ENCODE data around the gene SIK2.

The SIK2 gene

DNA sequence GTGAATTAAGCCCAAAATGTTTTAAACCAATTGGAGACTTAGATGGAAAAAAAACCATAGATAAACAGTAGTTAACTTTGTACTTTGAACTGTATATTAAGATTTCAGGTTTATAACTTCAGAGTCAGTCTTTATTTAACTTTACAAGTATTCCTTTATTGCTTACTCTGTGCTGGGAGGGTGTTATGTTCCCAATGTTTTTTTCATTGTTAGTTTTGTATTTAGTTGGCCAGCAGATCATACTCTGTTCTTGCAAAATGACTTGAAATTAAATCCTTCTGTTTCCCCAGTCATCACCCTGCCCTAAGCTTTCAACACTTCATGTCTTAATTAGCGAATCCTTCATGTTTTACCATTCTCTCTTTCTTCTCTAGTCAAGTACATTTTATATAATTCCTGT lies 25.3 kb downstream of the SIK2 start:
- H3K27ac ChIP-seq (ENCODE audit: low read depth, low read length, severe bottlenecking): no peak overlapping the region

DNA sequence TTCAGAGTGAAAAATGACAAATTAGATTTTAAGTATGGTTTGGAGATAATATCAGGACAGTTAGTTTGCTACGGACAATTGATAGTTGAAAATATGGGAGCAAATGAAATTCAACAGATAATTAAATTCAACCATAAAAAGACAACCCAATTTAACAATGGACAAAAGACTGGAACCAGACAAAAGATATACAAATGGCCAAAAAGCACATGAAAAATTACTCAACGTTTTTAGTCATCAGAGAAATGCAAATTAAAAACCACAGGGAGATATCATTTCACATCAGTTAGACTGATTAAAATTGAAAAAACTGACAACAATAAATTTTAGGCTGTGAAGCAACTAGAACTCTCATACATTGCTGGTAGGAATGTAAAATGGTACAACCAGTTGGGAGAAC lies 27.2 kb downstream of the SIK2 start:
- Histone ChIP-seq H3K27ac (ENCODE audit: low read depth, low read length, severe bottlenecking) (no peak overlapping the region), H3K9me3 (ENCODE audit: control insufficient read depth, low read length) (no peaks in the 10 kb centered on the region), H3K4me1 (ENCODE audit: control insufficient read depth, insufficient read depth, low read length, poor library complexity, severe bottlenecking) (peaks cover 22% of the 10 kb centered on the region), H3K4me3 (ENCODE audit: extremely low read depth, insufficient read depth, low read length, poor library complexity, severe bottlenecking) (no peak overlapping the region), H3K36me3 (ENCODE audit: control insufficient read depth, insufficient read depth, low read length) (peaks cover 8% of the 10 kb centered on the region)
- no CpG with 5 or more reads among the region's 2 CpGs for WGBS, 2 experiments (ENCODE audit: insufficient coverage in 2 of 2)

More for the DNA sequence above, 25.3 kb downstream of the SIK2 start:
- WGBS, 2 experiments (ENCODE audit: insufficient coverage in 2 of 2): 100% methylated on average over 1 of the region's 1 CpG
- H3K9me3 ChIP-seq (ENCODE audit: control insufficient read depth, low read length): no peaks in the 10 kb centered on the region
- H3K4me3 ChIP-seq (ENCODE audit: extremely low read depth, insufficient read depth, low read length, poor library complexity, severe bottlenecking): no peak overlapping the region
- H3K4me1 ChIP-seq (ENCODE audit: control insufficient read depth, insufficient read depth, low read length, poor library complexity, severe bottlenecking): peaks cover 10% of the 10 kb centered on the region
- peaks cover 8% of the 10 kb centered on the region for H3K36me3 ChIP-seq (ENCODE audit: control insufficient read depth, insufficient read depth, low read length)

DNA sequence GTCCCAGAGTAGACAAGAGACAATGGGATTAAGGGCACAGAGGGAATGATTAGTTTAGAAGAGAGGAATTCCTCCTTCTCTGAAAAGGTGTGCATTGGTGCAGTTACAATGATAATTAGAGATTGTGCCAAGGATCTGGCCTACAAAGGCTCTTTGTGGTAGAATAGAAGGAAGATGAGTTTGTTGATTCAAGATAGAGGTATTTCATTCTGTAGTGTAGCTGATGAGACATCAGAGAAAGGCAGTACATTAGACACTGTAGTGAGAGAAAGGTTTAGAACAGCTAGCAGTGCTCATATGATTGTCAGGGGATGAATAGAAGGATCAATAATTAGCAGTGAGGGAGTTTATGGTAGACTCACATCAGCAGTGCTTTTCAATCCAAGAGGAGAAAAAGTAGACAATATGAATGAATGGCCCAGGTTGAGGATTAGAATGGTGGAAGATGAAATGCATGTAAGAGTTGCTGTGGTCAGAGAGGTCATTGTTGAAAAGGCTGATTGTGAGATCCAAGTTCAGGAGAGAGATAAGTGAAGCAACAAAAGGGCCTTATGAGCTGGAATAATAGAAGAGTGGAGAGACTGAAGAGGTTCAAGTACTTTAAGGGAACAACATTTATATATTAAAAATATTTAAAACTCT lies 28.9 kb downstream of the SIK2 start:
- peaks cover 8% of the 10 kb centered on the region for H3K36me3 ChIP-seq (ENCODE audit: control insufficient read depth, insufficient read depth, low read length)
- H3K4me3 ChIP-seq (ENCODE audit: extremely low read depth, insufficient read depth, low read length, poor library complexity, severe bottlenecking): no peak overlapping the region
- no peak overlapping the region for H3K27ac ChIP-seq (ENCODE audit: low read depth, low read length, severe bottlenecking)
- H3K4me1 ChIP-seq (ENCODE audit: control insufficient read depth, insufficient read depth, low read length, poor library complexity, severe bottlenecking): peaks cover 25% of the 10 kb centered on the region
- no peaks in the 10 kb centered on the region for H3K9me3 ChIP-seq (ENCODE audit: control insufficient read depth, low read length)

DNA sequence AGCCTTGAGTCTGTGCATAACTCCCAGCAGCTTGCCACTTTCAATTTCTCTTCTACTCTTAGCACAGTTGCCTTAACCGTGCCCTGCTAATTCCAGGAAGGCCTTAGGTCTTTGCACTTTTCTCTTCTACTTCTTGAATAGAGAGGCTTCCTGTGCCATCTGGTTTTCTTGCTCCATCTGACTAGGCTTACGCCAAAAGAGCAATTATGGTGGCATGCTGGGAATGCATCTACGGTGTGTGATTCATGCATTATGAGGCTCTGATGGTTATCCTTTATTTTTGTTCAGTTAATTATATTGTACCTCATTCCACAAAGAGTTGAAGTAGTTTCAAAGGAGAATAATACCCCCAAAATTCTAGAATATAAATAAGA lies 29.4 kb downstream of the SIK2 start:
- H3K4me3 ChIP-seq (ENCODE audit: extremely low read depth, insufficient read depth, low read length, poor library complexity, severe bottlenecking): no peak overlapping the region
- peaks cover 8% of the 10 kb centered on the region for H3K36me3 ChIP-seq (ENCODE audit: control insufficient read depth, insufficient read depth, low read length)
- no peak overlapping the region for H3K27ac ChIP-seq (ENCODE audit: low read depth, low read length, severe bottlenecking)
- H3K4me1 ChIP-seq (ENCODE audit: control insufficient read depth, insufficient read depth, low read length, poor library complexity, severe bottlenecking): peaks cover 25% of the 10 kb centered on the region
- WGBS, 2 experiments (ENCODE audit: insufficient coverage in 2 of 2): 83 to 90% methylated on average over 1 of the region's 3 CpGs
- H3K9me3 ChIP-seq (ENCODE audit: control insufficient read depth, low read length): no peaks in the 10 kb centered on the region

DNA sequence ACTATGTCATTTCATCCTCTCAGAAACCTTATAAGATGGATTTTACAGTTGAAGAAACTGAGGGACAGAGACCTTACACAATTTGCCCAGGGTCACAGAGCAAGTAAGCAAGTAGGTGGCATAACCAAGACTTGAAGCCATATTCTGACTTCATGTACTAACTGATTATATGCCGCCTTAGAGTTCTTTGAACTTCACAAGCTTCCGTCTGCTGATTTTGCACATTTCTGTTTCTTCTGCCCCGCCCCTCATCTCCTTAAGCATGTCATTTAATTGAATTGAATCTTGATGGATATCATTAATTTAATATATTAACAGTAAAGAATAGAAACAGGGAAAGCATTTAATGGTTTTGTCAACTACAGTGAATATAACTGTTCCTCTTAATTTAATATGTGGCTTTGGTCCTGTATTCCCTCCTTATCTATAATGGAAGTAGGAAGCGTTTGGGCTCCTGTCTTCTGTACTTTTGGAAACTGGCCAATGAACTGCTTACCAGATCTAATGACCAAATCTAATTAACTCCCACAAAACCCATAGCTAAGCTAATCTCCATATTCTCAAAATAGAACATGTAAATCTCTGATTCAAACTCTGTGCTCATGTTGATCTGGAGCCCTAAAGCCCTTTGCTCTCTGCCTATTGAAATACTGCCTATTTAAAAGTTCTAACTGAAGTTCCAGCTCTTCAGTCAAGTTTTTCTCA lies 30.4 kb downstream of the SIK2 start:
- 73 to 100% methylated on average over 1 to 2 of the region's 4 CpGs for WGBS, 2 experiments (ENCODE audit: insufficient coverage in 2 of 2)
- Histone ChIP-seq H3K27ac (ENCODE audit: low read depth, low read length, severe bottlenecking) (no peak overlapping the region), H3K9me3 (ENCODE audit: control insufficient read depth, low read length) (no peaks in the 10 kb centered on the region), H3K4me1 (ENCODE audit: control insufficient read depth, insufficient read depth, low read length, poor library complexity, severe bottlenecking) (peaks cover 25% of the 10 kb centered on the region), H3K36me3 (ENCODE audit: control insufficient read depth, insufficient read depth, low read length) (peaks cover 8% of the 10 kb centered on the region), H3K4me3 (ENCODE audit: extremely low read depth, insufficient read depth, low read length, poor library complexity, severe bottlenecking) (no peak overlapping the region)

DNA sequence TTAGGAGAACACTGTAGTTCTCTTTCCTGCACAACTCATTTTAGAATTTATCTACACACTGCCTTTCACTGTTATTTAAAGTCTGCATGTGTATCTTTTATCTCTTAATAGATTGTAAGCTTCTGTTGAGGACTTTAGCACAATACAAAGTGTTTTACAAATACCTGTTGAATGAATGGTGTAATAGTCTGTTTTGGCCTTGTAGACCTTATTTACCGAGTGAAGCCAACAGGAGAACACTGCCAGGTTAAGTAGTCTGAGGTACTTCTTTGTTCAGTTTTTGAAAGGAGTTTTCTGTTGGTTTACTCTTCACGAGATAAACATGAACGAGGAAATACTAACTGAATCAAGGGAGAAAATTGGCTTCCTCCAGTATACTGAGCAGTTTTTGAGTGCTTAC lies 31.0 kb downstream of the SIK2 start:
- Histone ChIP-seq H3K36me3 (ENCODE audit: control insufficient read depth, insufficient read depth, low read length) (peaks cover 4% of the 10 kb centered on the region), H3K9me3 (ENCODE audit: control insufficient read depth, low read length) (no peaks in the 10 kb centered on the region), H3K27ac (ENCODE audit: low read depth, low read length, severe bottlenecking) (no peak overlapping the region), H3K4me3 (ENCODE audit: extremely low read depth, insufficient read depth, low read length, poor library complexity, severe bottlenecking) (no peak overlapping the region), H3K4me1 (ENCODE audit: control insufficient read depth, insufficient read depth, low read length, poor library complexity, severe bottlenecking) (peaks cover 30% of the 10 kb centered on the region)
- WGBS, 2 experiments (ENCODE audit: insufficient coverage in 2 of 2): 100% methylated on average over 2 of the region's 3 CpGs; no CpG with 5 or more reads in 1 of the 2 experiments

DNA sequence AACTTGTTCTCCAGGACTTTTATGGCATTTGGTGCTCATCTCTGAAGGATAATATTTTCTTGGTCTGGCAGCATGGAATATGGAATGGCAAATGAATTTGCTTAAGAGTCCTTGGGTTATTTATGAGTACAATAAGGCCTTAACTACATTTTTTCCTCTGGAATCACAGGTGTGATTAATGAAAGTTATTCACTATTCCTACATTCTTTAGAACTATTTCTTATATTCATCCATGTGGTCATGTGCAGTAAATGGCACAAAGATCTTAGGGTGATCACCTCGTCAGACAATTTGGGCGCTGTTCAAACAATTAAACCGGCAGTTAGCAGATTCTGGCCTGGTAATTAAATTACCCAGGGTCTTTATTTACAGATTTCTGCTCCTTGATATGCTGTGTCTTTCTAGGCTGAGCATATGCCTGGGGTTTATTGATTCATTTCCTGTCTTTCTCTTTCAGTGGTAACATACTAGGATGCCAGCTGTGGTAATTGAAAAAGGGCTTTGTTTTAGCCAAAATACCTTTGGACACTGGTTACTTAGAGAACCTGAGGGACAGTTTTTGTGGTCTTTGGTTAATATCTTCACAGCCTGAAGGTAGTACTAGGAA lies 31.6 kb downstream of the SIK2 start:
- no peak overlapping the region for H3K4me3 ChIP-seq (ENCODE audit: extremely low read depth, insufficient read depth, low read length, poor library complexity, severe bottlenecking)
- H3K36me3 ChIP-seq (ENCODE audit: control insufficient read depth, insufficient read depth, low read length): peaks cover 3% of the 10 kb centered on the region
- H3K9me3 ChIP-seq (ENCODE audit: control insufficient read depth, low read length): no peaks in the 10 kb centered on the region
- no peak overlapping the region for H3K27ac ChIP-seq (ENCODE audit: low read depth, low read length, severe bottlenecking)
- 74 to 90% methylated on average over 2 to 3 of the region's 3 CpGs for whole genome bisulfite sequencing, 2 experiments (ENCODE audit: insufficient coverage in 2 of 2)
- peaks cover 32% of the 10 kb centered on the region for H3K4me1 ChIP-seq (ENCODE audit: control insufficient read depth, insufficient read depth, low read length, poor library complexity, severe bottlenecking)

DNA sequence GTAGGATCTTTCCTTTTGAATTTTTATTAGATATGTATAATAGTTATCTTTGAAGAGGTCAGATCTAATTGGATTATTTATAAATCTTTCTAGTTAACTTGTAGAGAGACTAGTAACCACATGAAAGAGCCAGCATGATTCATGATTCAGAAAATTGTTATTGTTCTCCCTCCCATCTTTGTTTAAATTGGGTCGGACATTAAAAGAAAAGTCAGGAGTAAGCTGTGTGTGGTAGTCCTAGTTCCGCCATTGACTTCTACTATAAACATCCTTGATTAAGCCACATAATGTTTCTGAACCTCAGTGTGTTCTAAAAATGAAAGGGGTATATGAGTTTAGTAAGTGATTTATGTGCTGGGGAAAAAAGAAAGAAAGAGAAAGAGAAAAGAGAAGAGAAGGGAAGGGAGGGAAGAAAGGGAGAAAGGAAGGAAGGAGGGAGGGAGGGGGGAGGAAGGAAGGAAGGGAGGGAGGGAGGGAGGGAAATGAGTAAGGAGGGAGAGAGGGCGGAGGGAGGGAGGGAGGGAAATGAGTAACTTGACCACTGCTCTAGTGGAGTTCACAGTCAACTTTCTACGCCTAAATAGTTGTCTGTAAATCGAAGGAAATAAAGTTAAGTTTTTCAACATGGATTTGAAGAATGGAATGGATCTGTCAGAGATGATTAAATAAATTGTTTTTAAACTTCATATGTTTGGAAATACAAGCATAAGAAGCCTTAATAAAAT lies 32.9 kb downstream of the SIK2 start:
- Histone ChIP-seq H3K27ac (ENCODE audit: low read depth, low read length, severe bottlenecking) (no peak overlapping the region), H3K36me3 (ENCODE audit: control insufficient read depth, insufficient read depth, low read length) (no peaks in the 10 kb centered on the region), H3K4me1 (ENCODE audit: control insufficient read depth, insufficient read depth, low read length, poor library complexity, severe bottlenecking) (peaks cover 43% of the 10 kb centered on the region), H3K4me3 (ENCODE audit: extremely low read depth, insufficient read depth, low read length, poor library complexity, severe bottlenecking) (no peak overlapping the region), H3K9me3 (ENCODE audit: control insufficient read depth, low read length) (no peaks in the 10 kb centered on the region)
- 67% methylated on average over 3 of the region's 5 CpGs; no CpG with 5 or more reads in 1 of the 2 experiments for WGBS, 2 experiments (ENCODE audit: insufficient coverage in 2 of 2)

DNA sequence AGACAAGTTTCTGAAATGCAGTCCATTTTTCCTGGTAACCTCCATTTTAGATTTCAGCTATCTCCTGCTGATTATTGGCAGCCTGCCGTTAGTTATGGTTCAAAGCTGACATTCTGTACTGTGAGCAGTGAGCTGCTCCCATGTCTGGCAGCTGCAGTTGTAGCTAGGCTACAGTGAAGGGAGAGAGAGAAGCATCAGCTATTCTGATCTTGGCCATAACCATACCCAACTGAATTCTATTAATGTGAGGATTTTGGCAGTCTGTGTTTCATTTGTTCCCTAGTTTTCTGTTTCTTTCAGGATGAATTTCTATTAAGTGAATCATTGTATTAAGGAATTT lies 33.4 kb downstream of the SIK2 start:
- peaks cover 43% of the 10 kb centered on the region for H3K4me1 ChIP-seq (ENCODE audit: control insufficient read depth, insufficient read depth, low read length, poor library complexity, severe bottlenecking)
- no peaks in the 10 kb centered on the region for H3K36me3 ChIP-seq (ENCODE audit: control insufficient read depth, insufficient read depth, low read length)
- no peak overlapping the region for H3K4me3 ChIP-seq (ENCODE audit: extremely low read depth, insufficient read depth, low read length, poor library complexity, severe bottlenecking)
- no peaks in the 10 kb centered on the region for H3K9me3 ChIP-seq (ENCODE audit: control insufficient read depth, low read length)
- WGBS, 2 experiments (ENCODE audit: insufficient coverage in 2 of 2): 88 to 89% methylated on average over 1 of the region's 1 CpG
- H3K27ac ChIP-seq (ENCODE audit: low read depth, low read length, severe bottlenecking): no peak overlapping the region

DNA sequence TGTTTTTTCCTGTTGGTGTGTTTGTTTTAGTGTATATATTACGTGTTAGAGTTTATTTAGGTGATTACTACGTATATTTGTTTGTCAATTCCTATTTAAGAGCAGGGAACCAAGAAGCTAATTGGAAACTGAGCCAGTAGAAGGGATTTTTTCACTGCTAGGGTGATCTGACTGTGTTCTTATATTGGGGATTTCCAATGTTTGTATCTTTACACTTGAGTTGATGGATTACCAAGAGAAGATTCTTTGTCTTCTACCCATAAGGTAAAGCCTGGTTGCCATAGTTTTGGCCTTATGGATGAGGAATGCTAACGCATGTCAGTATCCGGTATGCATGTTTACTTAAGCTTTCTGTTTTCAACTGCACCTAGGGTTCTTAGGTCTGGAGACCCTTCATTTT lies 35.6 kb downstream of the SIK2 start:
- Histone ChIP-seq H3K27ac (ENCODE audit: low read depth, low read length, severe bottlenecking) (no peak overlapping the region), H3K4me3 (ENCODE audit: extremely low read depth, insufficient read depth, low read length, poor library complexity, severe bottlenecking) (no peak overlapping the region), H3K36me3 (ENCODE audit: control insufficient read depth, insufficient read depth, low read length) (peaks cover 9% of the 10 kb centered on the region), H3K9me3 (ENCODE audit: control insufficient read depth, low read length) (no peaks in the 10 kb centered on the region), H3K4me1 (ENCODE audit: control insufficient read depth, insufficient read depth, low read length, poor library complexity, severe bottlenecking) (peaks cover 35% of the 10 kb centered on the region)
- WGBS, 2 experiments (ENCODE audit: insufficient coverage in 2 of 2): 78% methylated on average over 3 of the region's 4 CpGs; no CpG with 5 or more reads in 1 of the 2 experiments

All from mesodermal cell (in vitro differentiated cells).